Measurements from ENCODE around the gene COX17. TPM values are rescaled to one million over a fixed set of nuclear protein-coding genes. Genes with fewer than 3 reads are reported as not detected.

The COX17 gene
- total and polyA plus RNA-seq, 2 of the 13 experiments (the other 11 are each of a cell fraction or from before 2014, with no cell fraction given) = 41.4 to 51.0 TPM

DNA sequence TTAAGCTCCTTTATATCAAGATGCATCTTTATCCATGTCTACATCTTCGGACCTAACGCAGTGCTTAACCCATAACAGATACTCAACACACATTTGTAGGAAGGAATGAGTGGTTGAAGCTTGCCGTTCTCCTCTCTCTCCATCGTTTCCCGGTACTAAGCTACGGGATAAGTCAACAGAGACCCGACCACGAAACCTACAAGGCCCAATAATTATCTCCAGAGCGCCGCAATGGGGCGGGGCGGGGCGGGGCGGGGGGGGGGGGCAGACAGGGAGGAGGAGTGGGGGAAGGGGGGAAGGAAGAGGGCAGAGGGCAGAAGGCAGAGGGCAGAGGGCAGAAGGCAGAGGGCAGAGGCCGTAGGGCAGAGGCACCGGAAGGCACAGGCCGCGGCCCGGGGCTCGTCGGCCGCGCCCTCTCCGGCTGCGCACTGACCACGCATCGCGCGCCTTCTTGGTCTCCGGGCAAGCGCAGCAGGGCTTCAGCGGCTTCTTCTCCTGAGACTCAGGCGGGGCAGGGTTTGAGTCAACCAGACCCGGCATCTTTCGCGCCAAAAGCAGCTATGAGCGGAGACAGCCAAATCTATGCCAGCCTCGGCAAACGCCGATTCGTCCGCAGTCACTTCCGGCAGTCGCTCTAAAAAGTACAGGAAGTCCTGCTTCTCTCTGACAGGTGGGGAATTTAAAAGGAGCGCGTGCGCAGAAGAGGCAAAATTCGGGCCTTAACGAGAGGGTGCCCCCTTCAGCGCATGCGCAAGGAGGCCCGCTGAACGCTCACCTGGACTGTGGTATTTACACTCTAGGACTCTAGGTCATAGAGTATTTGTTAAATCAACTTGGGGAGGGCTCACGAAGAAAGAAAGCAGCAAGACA is at the start of gene COX17 (continued):
- TF ChIP-seq, protein P1, sequence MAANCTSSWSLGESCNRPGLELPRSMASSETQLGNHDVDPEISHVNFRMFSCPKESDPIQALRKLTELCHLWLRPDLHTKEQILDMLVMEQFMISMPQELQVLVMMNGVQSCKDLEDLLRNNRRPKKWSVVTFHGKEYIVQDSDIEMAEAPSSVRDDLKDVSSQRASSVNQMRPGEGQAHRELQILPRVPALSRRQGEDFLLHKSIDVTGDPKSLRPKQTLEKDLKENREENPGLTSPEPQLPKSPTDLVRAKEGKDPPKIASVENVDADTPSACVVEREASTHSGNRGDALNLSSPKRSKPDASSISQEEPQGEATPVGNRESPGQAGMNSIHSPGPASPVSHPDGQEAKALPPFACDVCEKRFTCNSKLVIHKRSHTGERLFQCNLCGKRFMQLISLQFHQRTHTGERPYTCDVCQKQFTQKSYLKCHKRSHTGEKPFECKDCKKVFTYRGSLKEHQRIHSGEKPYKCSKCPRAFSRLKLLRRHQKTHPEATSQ (CRISPR knock-in tag; IDR thresholded peaks at IDR 0.05; ENCODE audit: borderline replicate concordance) = no peak
- TF ChIP-seq NRL (CRISPR knock-in tag; IDR thresholded peaks at IDR 0.05; ENCODE audit: borderline replicate concordance) = peak; percentile 64; the same call in 1 of the 2 replicates
- TF ChIP-seq ZNF772 (CRISPR knock-in tag; IDR thresholded peaks at IDR 0.05) = peak; percentile 90
- TF ChIP-seq, protein P2, sequence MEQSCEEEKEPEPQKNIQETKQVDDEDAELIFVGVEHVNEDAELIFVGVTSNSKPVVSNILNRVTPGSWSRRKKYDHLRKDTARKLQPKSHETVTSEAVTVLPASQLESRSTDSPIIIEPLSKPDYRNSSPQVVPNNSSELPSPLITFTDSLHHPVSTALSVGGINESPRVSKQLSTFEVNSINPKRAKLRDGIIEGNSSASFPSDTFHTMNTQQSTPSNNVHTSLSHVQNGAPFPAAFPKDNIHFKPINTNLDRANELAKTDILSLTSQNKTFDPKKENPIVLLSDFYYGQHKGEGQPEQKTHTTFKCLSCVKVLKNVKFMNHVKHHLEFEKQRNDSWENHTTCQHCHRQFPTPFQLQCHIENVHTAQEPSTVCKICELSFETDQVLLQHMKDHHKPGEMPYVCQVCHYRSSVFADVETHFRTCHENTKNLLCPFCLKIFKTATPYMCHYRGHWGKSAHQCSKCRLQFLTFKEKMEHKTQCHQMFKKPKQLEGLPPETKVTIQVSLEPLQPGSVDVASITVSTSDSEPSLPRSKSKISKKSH (CRISPR knock-in tag; IDR thresholded peaks at IDR 0.05; ENCODE audit: borderline replicate concordance) = peak; percentile 71; the same call in 1 of the 2 replicates
- TF ChIP-seq, protein P3, sequence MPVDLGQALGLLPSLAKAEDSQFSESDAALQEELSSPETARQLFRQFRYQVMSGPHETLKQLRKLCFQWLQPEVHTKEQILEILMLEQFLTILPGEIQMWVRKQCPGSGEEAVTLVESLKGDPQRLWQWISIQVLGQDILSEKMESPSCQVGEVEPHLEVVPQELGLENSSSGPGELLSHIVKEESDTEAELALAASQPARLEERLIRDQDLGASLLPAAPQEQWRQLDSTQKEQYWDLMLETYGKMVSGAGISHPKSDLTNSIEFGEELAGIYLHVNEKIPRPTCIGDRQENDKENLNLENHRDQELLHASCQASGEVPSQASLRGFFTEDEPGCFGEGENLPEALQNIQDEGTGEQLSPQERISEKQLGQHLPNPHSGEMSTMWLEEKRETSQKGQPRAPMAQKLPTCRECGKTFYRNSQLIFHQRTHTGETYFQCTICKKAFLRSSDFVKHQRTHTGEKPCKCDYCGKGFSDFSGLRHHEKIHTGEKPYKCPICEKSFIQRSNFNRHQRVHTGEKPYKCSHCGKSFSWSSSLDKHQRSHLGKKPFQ (CRISPR knock-in tag; IDR thresholded peaks at IDR 0.05; ENCODE audit: insufficient replicate concordance) = no peak
- TF ChIP-seq, protein P4, sequence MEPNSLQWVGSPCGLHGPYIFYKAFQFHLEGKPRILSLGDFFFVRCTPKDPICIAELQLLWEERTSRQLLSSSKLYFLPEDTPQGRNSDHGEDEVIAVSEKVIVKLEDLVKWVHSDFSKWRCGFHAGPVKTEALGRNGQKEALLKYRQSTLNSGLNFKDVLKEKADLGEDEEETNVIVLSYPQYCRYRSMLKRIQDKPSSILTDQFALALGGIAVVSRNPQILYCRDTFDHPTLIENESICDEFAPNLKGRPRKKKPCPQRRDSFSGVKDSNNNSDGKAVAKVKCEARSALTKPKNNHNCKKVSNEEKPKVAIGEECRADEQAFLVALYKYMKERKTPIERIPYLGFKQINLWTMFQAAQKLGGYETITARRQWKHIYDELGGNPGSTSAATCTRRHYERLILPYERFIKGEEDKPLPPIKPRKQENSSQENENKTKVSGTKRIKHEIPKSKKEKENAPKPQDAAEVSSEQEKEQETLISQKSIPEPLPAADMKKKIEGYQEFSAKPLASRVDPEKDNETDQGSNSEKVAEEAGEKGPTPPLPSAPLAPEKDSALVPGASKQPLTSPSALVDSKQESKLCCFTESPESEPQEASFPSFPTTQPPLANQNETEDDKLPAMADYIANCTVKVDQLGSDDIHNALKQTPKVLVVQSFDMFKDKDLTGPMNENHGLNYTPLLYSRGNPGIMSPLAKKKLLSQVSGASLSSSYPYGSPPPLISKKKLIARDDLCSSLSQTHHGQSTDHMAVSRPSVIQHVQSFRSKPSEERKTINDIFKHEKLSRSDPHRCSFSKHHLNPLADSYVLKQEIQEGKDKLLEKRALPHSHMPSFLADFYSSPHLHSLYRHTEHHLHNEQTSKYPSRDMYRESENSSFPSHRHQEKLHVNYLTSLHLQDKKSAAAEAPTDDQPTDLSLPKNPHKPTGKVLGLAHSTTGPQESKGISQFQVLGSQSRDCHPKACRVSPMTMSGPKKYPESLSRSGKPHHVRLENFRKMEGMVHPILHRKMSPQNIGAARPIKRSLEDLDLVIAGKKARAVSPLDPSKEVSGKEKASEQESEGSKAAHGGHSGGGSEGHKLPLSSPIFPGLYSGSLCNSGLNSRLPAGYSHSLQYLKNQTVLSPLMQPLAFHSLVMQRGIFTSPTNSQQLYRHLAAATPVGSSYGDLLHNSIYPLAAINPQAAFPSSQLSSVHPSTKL (CRISPR knock-in tag; IDR thresholded peaks at IDR 0.05) = peak; percentile 42
- TF ChIP-seq, protein P5, sequence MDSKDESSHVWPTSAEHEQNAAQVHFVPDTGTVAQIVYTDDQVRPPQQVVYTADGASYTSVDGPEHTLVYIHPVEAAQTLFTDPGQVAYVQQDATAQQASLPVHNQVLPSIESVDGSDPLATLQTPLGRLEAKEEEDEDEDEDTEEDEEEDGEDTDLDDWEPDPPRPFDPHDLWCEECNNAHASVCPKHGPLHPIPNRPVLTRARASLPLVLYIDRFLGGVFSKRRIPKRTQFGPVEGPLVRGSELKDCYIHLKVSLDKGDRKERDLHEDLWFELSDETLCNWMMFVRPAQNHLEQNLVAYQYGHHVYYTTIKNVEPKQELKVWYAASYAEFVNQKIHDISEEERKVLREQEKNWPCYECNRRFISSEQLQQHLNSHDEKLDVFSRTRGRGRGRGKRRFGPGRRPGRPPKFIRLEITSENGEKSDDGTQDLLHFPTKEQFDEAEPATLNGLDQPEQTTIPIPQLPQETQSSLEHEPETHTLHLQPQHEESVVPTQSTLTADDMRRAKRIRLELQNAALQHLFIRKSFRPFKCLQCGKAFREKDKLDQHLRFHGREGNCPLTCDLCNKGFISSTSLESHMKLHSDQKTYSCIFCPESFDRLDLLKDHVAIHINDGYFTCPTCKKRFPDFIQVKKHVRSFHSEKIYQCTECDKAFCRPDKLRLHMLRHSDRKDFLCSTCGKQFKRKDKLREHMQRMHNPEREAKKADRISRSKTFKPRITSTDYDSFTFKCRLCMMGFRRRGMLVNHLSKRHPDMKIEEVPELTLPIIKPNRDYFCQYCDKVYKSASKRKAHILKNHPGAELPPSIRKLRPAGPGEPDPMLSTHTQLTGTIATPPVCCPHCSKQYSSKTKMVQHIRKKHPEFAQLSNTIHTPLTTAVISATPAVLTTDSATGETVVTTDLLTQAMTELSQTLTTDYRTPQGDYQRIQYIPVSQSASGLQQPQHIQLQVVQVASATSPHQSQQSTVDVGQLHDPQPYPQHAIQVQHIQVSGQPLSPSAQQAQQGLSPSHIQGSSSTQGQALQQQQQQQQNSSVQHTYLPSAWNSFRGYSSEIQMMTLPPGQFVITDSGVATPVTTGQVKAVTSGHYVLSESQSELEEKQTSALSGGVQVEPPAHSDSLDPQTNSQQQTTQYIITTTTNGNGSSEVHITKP (CRISPR knock-in tag; IDR thresholded peaks at IDR 0.05; ENCODE audit: low read depth) = 0 out of 2 replicates have a peak, but pooled peaks have one; percentile 31
- TF ChIP-seq, protein P6, sequence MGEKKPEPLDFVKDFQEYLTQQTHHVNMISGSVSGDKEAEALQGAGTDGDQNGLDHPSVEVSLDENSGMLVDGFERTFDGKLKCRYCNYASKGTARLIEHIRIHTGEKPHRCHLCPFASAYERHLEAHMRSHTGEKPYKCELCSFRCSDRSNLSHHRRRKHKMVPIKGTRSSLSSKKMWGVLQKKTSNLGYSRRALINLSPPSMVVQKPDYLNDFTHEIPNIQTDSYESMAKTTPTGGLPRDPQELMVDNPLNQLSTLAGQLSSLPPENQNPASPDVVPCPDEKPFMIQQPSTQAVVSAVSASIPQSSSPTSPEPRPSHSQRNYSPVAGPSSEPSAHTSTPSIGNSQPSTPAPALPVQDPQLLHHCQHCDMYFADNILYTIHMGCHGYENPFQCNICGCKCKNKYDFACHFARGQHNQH (CRISPR knock-in tag; IDR thresholded peaks at IDR 0.05) = 0 out of 2 replicates have a peak, but pooled peaks have one; percentile 50
- TF ChIP-seq, protein P7, sequence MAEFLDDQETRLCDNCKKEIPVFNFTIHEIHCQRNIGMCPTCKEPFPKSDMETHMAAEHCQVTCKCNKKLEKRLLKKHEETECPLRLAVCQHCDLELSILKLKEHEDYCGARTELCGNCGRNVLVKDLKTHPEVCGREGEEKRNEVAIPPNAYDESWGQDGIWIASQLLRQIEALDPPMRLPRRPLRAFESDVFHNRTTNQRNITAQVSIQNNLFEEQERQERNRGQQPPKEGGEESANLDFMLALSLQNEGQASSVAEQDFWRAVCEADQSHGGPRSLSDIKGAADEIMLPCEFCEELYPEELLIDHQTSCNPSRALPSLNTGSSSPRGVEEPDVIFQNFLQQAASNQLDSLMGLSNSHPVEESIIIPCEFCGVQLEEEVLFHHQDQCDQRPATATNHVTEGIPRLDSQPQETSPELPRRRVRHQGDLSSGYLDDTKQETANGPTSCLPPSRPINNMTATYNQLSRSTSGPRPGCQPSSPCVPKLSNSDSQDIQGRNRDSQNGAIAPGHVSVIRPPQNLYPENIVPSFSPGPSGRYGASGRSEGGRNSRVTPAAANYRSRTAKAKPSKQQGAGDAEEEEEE (CRISPR knock-in tag; IDR thresholded peaks at IDR 0.05; ENCODE audit: borderline replicate concordance) = no peak
